Tibial artery (tissue), 4 donors: Measurements from ENCODE around the gene PATJ.

Experiments
- DNase-seq, 2 donors: peaks; one replicate each; pipeline ENCODE4 v3.0.0-alpha.2; 2019
- H3K27ac ChIP-seq, 2 donors: fragments of 200-600 bp; sonication (generic) in 1 of 2; 1 replicate in 1 of 2; 2 replicates in 1 of 2; pipeline ENCODE4 v1.5.1; 2018 to 2019; ENCODE audit warnings: mild to moderate bottlenecking in 1 of 2
- H3K27me3 ChIP-seq, 2 donors: fragments of 200-600 bp; sonication (generic) in 1 of 2; one replicate each; pipeline versions ENCODE4 v1.5.1 to v1.6.0; 2016 to 2019
- H3K36me3 ChIP-seq, 3 donors: fragments of 200-600 bp; sonication (generic) in 2 of 3; one replicate each; pipeline ENCODE4 v1.5.1; 2016 to 2019; ENCODE audit warnings: mild to moderate bottlenecking in 2 of 3
- H3K4me1 ChIP-seq, 4 donors: fragments of 200-600 bp; sonication (generic) in 2 of 4; 1 replicate in 3 of 4; 2 replicates in 1 of 4; pipeline ENCODE4 v1.5.1; 2016 to 2019
- H3K4me3 ChIP-seq, 2 donors: fragments of 200-600 bp; sonication (generic) in 1 of 2; 1 replicate in 1 of 2; 2 replicates in 1 of 2; pipeline ENCODE4 v1.5.1; 2018 to 2019; ENCODE audit warnings: mild to moderate bottlenecking in 2 of 2
- H3K9me3 ChIP-seq, 3 donors: fragments of 200-600 bp; sonication (generic) in 1 of 3; one replicate each; pipeline ENCODE4 v1.5.1; 2016 to 2019
- intact Hi-C: fragments of 100-400 bp; cut with DNase I; formaldehyde crosslinking; loops from one replicate; pipeline ENCODE4 v1.15.0; 2023; ENCODE audit warnings: low total_unique reads
- TF ChIP-seq, protein P1 (sequence below), 2 experiments: fragments of 200-600 bp in 1 of 2; fragments of 450-650 bp in 1 of 2; IDR thresholded peaks; one replicate each; pipeline ENCODE4 v1.5.1; 2017 to 2019; ENCODE audit warnings: antibody characterized with exemption in 2 of 2, mild to moderate bottlenecking in 1 of 2, moderate library complexity in 1 of 2

PATJ gene

DNA sequence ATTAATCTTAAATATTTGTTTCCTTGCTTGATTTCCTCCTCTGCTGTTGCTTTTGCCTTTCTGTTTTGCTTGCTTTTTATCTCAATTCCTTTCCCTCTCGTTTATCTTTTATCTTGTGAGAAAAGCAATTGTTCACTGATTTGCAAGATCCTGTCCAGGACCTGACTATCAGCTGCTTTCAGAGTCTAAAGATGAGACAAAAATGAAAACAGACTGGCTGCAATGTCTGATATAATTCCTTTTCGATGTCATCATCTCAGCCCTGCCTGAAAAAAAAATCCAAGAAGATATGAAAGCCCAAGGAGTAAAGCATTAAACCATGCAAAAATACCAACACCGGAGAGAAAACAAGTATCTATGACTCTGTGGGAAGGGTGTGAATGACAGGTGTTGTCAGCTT is 225.5 kb downstream of the PATJ start:
- Histone ChIP-seq H3K27me3 (no peaks in the 10 kb centered on the region), H3K4me3 (no peak overlapping the region), H3K27ac (no peak overlapping the region), H3K9me3 (no peaks in the 10 kb centered on the region), H3K4me1 (no peaks in the 10 kb centered on the region), H3K36me3 (no peaks in the 10 kb centered on the region)
- DNase-seq, result no peak
- intact Hi-C loops, result no loop called here
- TF ChIP-seq, protein P1, sequence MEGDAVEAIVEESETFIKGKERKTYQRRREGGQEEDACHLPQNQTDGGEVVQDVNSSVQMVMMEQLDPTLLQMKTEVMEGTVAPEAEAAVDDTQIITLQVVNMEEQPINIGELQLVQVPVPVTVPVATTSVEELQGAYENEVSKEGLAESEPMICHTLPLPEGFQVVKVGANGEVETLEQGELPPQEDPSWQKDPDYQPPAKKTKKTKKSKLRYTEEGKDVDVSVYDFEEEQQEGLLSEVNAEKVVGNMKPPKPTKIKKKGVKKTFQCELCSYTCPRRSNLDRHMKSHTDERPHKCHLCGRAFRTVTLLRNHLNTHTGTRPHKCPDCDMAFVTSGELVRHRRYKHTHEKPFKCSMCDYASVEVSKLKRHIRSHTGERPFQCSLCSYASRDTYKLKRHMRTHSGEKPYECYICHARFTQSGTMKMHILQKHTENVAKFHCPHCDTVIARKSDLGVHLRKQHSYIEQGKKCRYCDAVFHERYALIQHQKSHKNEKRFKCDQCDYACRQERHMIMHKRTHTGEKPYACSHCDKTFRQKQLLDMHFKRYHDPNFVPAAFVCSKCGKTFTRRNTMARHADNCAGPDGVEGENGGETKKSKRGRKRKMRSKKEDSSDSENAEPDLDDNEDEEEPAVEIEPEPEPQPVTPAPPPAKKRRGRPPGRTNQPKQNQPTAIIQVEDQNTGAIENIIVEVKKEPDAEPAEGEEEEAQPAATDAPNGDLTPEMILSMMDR (IDR thresholded peaks at IDR 0.05), result no peak

DNA sequence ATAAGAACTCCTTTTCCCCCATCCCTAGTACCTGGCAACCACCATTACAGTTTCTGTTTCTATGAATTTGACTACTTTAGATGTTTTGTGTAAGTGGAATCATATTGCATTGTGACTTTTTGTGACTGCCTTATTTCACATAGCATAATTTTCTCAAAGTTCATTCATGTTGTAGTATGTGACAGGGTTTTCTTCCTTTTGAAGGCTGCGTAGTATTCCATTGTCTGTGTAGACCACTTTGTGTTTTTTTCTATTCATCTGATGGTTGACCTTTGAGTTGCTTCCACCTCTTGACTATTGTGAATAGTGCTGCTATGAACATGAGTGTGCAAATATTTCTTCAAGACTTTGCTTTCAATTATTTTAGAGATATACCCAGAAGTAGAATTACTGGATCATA is 226.6 kb downstream of the PATJ start:
- TF ChIP-seq, protein P1 (IDR thresholded peaks at IDR 0.05), result no peak
- Histone ChIP-seq H3K4me3 (no peak overlapping the region), H3K9me3 (no peaks in the 10 kb centered on the region), H3K27ac (no peak overlapping the region), H3K4me1 (no peaks in the 10 kb centered on the region), H3K36me3 (no peaks in the 10 kb centered on the region), H3K27me3 (no peaks in the 10 kb centered on the region)
- no peak for DNase-seq
- intact Hi-C loops, result no loop called here

DNA sequence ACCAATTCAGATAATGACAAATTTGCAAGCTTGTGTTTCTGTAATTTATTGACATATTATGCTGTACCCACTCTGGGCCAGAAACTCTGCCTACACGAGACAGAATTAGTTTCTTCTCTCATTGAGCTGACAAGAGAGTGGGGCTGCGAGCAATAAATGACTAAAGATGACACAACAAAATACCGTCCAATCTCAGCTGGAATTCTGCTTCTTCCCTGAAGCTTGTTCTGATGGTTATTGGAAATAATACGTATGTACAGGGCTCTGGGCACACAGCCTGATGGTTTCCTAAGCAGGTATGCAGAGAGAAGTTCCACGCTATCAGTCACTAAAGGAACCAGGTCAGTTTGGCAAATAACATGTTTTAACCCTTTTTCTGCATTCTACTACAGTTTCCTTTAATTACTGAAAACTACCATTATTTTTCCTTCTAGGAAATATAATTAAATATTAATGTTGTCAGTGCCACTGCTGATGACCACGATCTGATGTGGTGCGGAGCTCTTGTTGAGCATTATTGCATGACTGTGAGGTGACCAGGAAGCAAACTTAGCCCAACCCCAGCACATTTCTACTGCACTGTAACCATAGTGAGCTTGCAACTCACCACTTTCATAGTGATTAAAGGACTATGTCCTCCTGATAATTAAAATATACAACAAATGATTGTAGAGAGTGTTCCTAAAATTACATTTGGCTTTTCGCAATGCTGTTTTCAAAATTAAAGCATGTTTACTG is 231.0 kb downstream of the PATJ start:
- intact Hi-C loops, result no loop called here

DNA sequence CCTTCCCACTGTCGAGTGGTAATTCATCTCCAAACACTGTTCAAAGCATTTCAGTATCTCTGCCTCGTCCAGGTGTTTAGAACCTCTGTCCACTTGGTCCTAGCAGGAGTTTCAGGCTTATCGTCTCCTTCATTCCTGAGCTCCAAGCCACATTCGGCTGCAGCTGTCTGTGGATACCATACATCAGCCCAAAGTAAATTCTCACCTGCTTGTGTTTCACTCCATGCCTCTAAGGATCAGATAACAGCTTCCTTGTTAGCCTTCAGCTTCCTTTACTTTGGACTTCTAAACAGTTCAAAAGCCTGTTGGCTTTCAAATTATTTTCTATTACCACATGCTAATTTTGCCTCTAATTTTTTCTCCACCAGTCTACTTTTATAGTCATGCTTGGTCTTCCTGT is 233.4 kb downstream of the PATJ start:
- Histone ChIP-seq H3K27ac (no peak overlapping the region), H3K27me3 (no peaks in the 10 kb centered on the region), H3K4me1 (no peaks in the 10 kb centered on the region), H3K4me3 (no peak overlapping the region), H3K36me3 (no peaks in the 10 kb centered on the region), H3K9me3 (no peaks in the 10 kb centered on the region)
- intact Hi-C loops, result no loop called here
- no peak for DNase-seq
- TF ChIP-seq, protein P1 (IDR thresholded peaks at IDR 0.05), result no peak

More for the DNA sequence above, 231.0 kb downstream of the PATJ start:
- Histone ChIP-seq H3K36me3 (no peaks in the 10 kb centered on the region), H3K4me1 (no peaks in the 10 kb centered on the region), H3K27ac (no peak overlapping the region), H3K9me3 (no peaks in the 10 kb centered on the region), H3K27me3 (no peaks in the 10 kb centered on the region), H3K4me3 (no peak overlapping the region)
- DNase-seq, result no peak
- TF ChIP-seq, protein P1 (IDR thresholded peaks at IDR 0.05), result no peak

DNA sequence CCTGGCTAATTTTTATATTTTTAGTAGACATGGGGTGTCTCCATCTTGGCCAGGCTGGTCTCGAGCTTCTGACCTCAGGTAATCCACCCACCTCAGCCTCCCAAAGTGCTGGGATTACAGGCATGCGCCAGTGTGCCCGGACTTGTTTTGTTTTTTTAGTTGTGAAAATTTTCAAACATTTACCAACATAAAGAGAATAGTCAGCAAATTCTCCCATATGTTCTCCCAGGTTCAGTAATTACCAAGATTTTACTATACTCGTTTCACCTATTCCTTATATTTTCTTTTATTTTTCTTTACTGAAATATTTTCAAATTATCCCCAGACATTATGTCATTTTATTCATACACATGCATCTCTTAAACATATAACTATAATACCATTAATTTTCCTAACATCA is 234.3 kb downstream of the PATJ start:
- H3K27ac ChIP-seq, result no peak overlapping the region
- H3K4me1 ChIP-seq, result no peaks in the 10 kb centered on the region
- H3K4me3 ChIP-seq, result no peak overlapping the region
- intact Hi-C loops, result no loop called here
- no peaks in the 10 kb centered on the region for H3K9me3 ChIP-seq
- no peak for DNase-seq
- TF ChIP-seq, protein P1 (IDR thresholded peaks at IDR 0.05), result no peak
- H3K27me3 ChIP-seq, result no peaks in the 10 kb centered on the region
- no peaks in the 10 kb centered on the region for H3K36me3 ChIP-seq

DNA sequence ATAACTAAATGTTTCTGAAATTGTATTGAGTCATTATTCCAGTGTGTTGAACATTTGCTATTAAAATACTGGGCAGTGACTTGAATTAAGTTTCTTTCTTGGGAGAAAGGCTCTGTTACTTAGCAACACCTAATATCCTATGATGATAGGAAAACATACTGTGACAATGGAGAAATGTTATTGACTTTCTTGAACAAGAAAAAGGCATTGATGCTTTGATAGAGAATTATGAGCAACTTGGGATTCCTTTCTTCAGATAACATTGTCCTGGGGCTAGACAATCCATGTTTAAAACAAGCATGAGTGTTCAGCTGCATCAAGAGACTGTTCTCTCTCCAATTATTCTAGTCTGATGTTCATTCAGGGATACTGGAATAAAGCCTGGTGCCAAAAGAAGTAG is 236.5 kb downstream of the PATJ start:
- no peak for DNase-seq
- no peak overlapping the region for H3K4me3 ChIP-seq
- no peaks in the 10 kb centered on the region for H3K9me3 ChIP-seq
- H3K4me1 ChIP-seq, result no peaks in the 10 kb centered on the region
- no peaks in the 10 kb centered on the region for H3K36me3 ChIP-seq
- intact Hi-C loops, result no loop called here
- H3K27me3 ChIP-seq, result no peaks in the 10 kb centered on the region
- TF ChIP-seq, protein P1 (IDR thresholded peaks at IDR 0.05), result no peak
- no peak overlapping the region for H3K27ac ChIP-seq
